Tibial artery (tissue), 4 donors: Measurements from ENCODE around the gene MOGAT2.
"Not testable (repeated sequence)": the region's sequence is repeated elsewhere in the genome, so short reads cannot be mapped to it uniquely, and the experiment has no call there.

Source experiments
- DNase-seq, 2 donors: peaks; one replicate each; pipeline ENCODE4 v3.0.0-alpha.2; 2019
- H3K27ac ChIP-seq, 2 donors: fragments of 200-600 bp; sonication (generic) in 1 of 2; 1 replicate in 1 of 2; 2 replicates in 1 of 2; pipeline ENCODE4 v1.5.1; 2018 to 2019; ENCODE audit warnings: mild to moderate bottlenecking in 1 of 2
- H3K27me3 ChIP-seq, 2 donors: fragments of 200-600 bp; sonication (generic) in 1 of 2; one replicate each; pipeline versions ENCODE4 v1.5.1 to v1.6.0; 2016 to 2019
- H3K36me3 ChIP-seq, 3 donors: fragments of 200-600 bp; sonication (generic) in 2 of 3; one replicate each; pipeline ENCODE4 v1.5.1; 2016 to 2019; ENCODE audit warnings: mild to moderate bottlenecking in 2 of 3
- H3K4me1 ChIP-seq, 4 donors: fragments of 200-600 bp; sonication (generic) in 2 of 4; 1 replicate in 3 of 4; 2 replicates in 1 of 4; pipeline ENCODE4 v1.5.1; 2016 to 2019
- H3K4me3 ChIP-seq, 2 donors: fragments of 200-600 bp; sonication (generic) in 1 of 2; 1 replicate in 1 of 2; 2 replicates in 1 of 2; pipeline ENCODE4 v1.5.1; 2018 to 2019; ENCODE audit warnings: mild to moderate bottlenecking in 2 of 2
- H3K9me3 ChIP-seq, 3 donors: fragments of 200-600 bp; sonication (generic) in 1 of 3; one replicate each; pipeline ENCODE4 v1.5.1; 2016 to 2019
- intact Hi-C: fragments of 100-400 bp; cut with DNase I; formaldehyde crosslinking; loops from one replicate; pipeline ENCODE4 v1.15.0; 2023; ENCODE audit warnings: low total_unique reads
- TF ChIP-seq, protein P1 (sequence below), 2 experiments: fragments of 200-600 bp in 1 of 2; fragments of 450-650 bp in 1 of 2; IDR thresholded peaks; one replicate each; pipeline ENCODE4 v1.5.1; 2017 to 2019; ENCODE audit warnings: antibody characterized with exemption in 2 of 2, mild to moderate bottlenecking in 1 of 2, moderate library complexity in 1 of 2

Gene MOGAT2

DNA sequence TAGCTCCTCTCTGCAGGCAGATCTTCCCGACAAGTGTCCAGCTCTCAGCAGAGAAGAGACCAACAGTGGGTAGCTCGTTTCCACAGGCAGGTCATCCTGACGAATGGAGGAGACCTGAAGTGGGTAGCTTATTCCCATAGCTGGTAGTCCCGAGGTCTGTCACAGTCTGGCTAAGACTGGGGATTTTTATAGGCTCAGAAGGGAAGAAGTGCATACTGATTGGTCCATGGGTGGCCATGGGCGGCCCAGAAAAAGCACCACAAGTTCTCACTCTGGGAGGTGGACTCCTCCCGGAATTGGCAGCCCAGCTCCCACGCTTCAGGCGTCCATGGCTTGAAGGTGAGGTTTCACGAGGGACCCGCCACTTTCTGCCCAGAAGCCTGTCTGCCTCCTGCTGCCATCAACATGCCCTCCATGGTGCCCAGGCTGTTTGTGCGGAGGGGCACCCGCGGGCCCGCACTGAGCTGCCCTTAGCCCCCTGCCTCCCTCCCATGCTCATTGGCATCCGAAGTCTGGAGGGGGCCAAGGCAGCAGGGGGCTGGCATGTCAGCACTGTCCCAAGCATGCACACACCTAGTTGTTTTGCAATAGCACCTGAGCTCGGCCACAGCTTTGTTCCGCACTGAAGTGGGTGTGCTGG, 38.9 kb upstream of the MOGAT2 start:
- DNase-seq: no peak
- H3K4me1 ChIP-seq: no peaks in the 10 kb centered on the region
- peaks cover 0 to 3% (median 0%) of the 10 kb centered on the region in 3 donors for H3K9me3 ChIP-seq
- peaks cover 0 to 17% of the 10 kb centered on the region in 2 donors for H3K27me3 ChIP-seq
- H3K27ac ChIP-seq: no peak overlapping the region
- H3K4me3 ChIP-seq: no peak overlapping the region
- TF ChIP-seq, protein P1, sequence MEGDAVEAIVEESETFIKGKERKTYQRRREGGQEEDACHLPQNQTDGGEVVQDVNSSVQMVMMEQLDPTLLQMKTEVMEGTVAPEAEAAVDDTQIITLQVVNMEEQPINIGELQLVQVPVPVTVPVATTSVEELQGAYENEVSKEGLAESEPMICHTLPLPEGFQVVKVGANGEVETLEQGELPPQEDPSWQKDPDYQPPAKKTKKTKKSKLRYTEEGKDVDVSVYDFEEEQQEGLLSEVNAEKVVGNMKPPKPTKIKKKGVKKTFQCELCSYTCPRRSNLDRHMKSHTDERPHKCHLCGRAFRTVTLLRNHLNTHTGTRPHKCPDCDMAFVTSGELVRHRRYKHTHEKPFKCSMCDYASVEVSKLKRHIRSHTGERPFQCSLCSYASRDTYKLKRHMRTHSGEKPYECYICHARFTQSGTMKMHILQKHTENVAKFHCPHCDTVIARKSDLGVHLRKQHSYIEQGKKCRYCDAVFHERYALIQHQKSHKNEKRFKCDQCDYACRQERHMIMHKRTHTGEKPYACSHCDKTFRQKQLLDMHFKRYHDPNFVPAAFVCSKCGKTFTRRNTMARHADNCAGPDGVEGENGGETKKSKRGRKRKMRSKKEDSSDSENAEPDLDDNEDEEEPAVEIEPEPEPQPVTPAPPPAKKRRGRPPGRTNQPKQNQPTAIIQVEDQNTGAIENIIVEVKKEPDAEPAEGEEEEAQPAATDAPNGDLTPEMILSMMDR (IDR thresholded peaks at IDR 0.05): no peak
- intact Hi-C loops: loop anchor here (10.0 kb wide), 1 partner anchor 84 kb away; no protein-coding TSS in a partner anchor
- no peaks in the 10 kb centered on the region for H3K36me3 ChIP-seq

DNA sequence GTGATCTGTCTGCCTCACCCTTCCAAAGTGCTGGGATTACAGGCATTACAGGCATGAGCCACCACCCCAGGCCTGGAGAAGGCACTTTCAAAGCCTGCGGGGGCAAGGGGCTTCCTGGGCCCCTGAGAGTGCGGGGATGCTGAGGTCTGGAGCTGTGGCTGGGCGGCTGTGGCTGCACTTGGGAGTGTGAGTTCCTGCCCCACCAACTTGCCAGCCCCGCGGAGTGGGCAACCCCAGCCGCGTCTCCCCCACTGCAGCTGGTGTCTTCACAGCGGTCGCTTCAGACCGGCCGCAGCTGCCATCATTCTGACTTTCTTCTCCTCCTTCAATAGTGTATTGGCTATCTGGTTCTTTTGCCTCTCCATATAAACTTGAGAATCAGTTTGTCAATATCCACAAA, 38.1 kb upstream of the MOGAT2 start:
- peaks cover 0 to 17% of the 10 kb centered on the region in 2 donors for H3K27me3 ChIP-seq
- peaks cover 0 to 7% (median 0%) of the 10 kb centered on the region in 3 donors for H3K9me3 ChIP-seq
- no peaks in the 10 kb centered on the region for H3K36me3 ChIP-seq
- intact Hi-C loops: loop anchor here (10.0 kb wide), 1 partner anchor 85 kb away; no protein-coding TSS in a partner anchor
- DNase-seq: no peak
- H3K27ac ChIP-seq: no peak overlapping the region
- H3K4me1 ChIP-seq: no peaks in the 10 kb centered on the region
- TF ChIP-seq, protein P1 (IDR thresholded peaks at IDR 0.05): no peak
- no peak overlapping the region for H3K4me3 ChIP-seq

DNA sequence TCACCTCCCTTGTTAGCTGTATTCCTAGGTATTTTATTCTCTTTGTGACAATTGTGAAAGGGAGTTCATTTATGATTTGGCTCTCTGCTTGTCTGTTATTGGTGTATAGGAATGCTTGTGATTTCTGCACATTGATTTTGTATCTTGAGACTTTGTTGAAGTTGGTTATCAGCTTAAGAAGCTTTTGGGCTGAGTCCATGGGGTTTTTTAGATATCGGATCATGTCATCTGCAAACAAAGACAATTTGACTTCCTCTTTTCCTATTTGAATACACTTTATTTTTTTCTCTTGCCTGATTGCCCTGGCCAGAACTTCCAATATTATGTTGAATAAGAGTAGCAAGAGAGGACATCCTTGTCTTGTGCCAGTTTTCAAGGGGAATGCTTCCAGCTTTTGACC, 33.8 kb upstream of the MOGAT2 start:
- DNase-seq, H3K27ac ChIP-seq, intact Hi-C loops, H3K4me1 ChIP-seq, H3K4me3 ChIP-seq, H3K36me3 ChIP-seq: not testable (repeated sequence)
- Histone ChIP-seq H3K27me3 (peaks cover 0 to 24% of the 10 kb centered on the region in 2 donors), H3K9me3 (peaks cover 0 to 27% (median 10%) of the 10 kb centered on the region in 3 donors)

DNA sequence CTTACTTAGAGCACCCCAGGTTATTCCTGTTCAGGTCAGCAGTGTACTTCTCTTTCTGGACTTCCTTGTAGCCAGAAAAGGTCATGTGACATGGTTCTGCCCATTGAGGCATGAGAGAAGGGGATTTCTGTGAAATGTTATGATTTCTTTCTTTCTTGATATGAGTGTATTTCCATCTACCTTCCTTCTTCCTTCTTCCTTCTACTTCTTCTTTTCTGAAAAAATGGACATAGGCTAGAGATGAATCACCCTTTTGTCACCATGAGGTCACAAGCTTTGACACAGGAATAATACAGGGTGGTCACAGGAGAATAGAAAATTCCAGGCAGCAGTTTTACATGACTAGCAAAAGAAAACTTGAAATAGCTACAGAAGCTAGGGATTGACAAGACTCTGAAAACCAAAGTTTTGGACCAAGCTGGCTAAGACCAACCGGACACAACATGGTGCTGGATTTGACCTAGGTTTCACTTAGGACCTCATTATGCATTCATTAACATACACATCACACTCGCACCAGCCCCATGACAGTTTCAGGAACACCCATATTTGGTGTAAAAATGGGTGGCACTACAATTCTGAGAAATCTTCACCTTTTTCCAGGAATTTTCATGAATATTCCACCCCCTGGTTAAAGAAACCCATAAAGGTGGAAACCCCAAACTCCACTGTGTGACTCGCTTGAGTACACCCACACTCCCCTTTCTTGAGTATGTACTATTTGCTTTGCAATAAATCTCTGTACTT, 27.6 kb upstream of the MOGAT2 start:
- no peak for DNase-seq
- no peaks in the 10 kb centered on the region for H3K36me3 ChIP-seq
- intact Hi-C loops: no loop called here
- H3K9me3 ChIP-seq: peaks cover 0 to 15% (median 7%) of the 10 kb centered on the region in 3 donors
- H3K4me1 ChIP-seq: no peaks in the 10 kb centered on the region
- H3K4me3 ChIP-seq: no peak overlapping the region
- peaks cover 0 to 14% of the 10 kb centered on the region in 2 donors for H3K27me3 ChIP-seq
- TF ChIP-seq, protein P1 (IDR thresholded peaks at IDR 0.05): no peak
- H3K27ac ChIP-seq: no peak overlapping the region

DNA sequence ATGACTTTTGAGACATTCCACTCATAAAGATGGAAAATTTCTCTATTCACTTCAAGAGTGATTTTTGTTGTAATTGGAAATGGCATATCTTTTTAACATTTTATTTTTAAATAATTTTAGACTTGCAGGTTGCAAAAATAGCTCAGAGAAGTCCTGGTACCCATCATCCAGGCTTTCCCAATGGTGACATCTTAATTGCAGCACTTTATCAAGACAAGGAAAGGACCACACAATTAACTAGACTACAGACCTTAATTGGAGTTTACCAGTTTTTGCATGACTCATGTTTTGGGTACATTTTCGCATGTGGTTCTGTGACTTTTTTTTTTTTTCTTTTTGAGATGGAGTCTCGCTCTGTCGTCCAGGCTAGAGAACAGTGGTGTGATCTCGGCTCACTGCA, 25.8 kb upstream of the MOGAT2 start:
- intact Hi-C loops: no loop called here
- TF ChIP-seq, protein P1 (IDR thresholded peaks at IDR 0.05): no peak
- no peak for DNase-seq

More for the DNA sequence above, 25.8 kb upstream of the MOGAT2 start:
- Histone ChIP-seq H3K36me3 (no peaks in the 10 kb centered on the region), H3K4me1 (no peaks in the 10 kb centered on the region), H3K27ac (no peak overlapping the region), H3K4me3 (no peak overlapping the region), H3K27me3 (peaks cover 0 to 17% of the 10 kb centered on the region in 2 donors), H3K9me3 (no peaks in the 10 kb centered on the region)
